ENCODE measurements around the gene DHX30. TPM values are rescaled to one million over a fixed set of nuclear protein-coding genes. Genes with fewer than 3 reads are reported as not detected.

The DHX30 gene
- total and polyA plus RNA-seq, 9 of the 15 experiments (the other 6 are each of a cell fraction or from before 2014, with no cell fraction given), result 12.3 to 158 (median 79.0) TPM

DNA sequence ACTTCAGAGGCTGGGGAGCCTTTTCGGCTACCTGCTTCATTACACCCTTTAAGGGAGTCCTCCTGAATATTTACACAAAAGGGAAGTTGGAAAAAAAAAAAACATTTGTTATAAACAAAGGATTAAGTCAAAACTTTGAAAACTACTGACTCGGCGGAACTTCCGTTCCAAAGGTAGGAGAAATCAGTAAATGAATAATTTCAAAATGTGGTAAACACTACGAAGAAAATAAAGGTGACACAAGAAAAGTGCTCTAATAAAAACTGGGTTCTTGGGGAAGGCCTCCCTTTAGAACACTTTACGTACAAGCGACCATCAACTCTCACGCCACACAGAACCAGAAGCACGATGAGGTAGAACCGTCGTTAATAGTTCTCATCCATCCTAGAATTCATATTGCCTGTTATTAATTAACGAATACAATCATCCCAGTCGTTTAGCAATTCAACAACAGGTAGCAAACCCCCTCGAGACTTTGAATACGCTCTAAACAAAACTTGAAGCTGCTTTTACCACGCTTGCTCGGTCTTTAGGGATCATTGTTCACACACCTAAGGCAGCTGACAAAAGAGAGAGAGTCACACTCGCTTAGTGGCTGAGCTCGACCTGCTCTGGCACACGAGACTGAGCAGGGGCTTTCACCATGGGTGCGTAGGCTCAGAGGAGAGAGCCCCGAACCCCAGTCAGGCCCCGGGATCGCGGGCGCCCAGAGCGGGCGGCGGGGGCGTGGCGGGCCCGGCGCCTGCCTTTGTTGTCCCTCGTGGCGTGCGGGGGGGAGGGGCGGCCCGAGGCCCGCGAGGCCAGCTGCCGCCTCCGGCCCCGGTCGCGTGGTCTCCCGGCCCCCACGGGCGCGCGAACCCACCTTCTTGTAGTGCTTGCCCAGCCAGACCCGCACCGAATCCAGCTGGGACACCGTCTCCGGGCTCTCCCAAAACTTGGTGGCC is 21.9 kb upstream of the DHX30 start (continued):
- TF ChIP-seq DLX4 (CRISPR knock-in tag; IDR thresholded peaks at IDR 0.05) (no peak), ELF1 (tag; IDR thresholded peaks at IDR 0.05) (no peak), ARID3B (CRISPR knock-in tag; IDR thresholded peaks at IDR 0.05; ENCODE audit: borderline replicate concordance) (no peak), STAT6 (CRISPR knock-in tag; IDR thresholded peaks at IDR 0.05) (no peak), E2F5 (CRISPR knock-in tag; IDR thresholded peaks at IDR 0.05) (peak; percentile 7; the same call in 1 of the 2 replicates), ZNF277 (CRISPR knock-in tag; IDR thresholded peaks at IDR 0.05; ENCODE audit: borderline replicate concordance) (no peak), ZEB2 (IDR thresholded peaks at IDR 0.05) (no peak), ZNF232 (CRISPR knock-in tag; IDR thresholded peaks at IDR 0.05) (no peak), ZNF655 (CRISPR knock-in tag; IDR thresholded peaks at IDR 0.05) (no peak), GABPB2 (CRISPR knock-in tag; conservative IDR thresholded peaks at IDR 0.05) (no peak), FOXP4 (CRISPR knock-in tag; IDR thresholded peaks at IDR 0.05; ENCODE audit: borderline replicate concordance) (peak; percentile 83; the same call in 1 of the 2 replicates), HOXB6 (CRISPR knock-in tag; IDR thresholded peaks at IDR 0.05; ENCODE audit: borderline replicate concordance) (no peak)
- TF ChIP-seq, protein P1, sequence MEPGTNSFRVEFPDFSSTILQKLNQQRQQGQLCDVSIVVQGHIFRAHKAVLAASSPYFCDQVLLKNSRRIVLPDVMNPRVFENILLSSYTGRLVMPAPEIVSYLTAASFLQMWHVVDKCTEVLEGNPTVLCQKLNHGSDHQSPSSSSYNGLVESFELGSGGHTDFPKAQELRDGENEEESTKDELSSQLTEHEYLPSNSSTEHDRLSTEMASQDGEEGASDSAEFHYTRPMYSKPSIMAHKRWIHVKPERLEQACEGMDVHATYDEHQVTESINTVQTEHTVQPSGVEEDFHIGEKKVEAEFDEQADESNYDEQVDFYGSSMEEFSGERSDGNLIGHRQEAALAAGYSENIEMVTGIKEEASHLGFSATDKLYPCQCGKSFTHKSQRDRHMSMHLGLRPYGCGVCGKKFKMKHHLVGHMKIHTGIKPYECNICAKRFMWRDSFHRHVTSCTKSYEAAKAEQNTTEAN (CRISPR knock-in tag; IDR thresholded peaks at IDR 0.05), result 0 out of 2 replicates have a peak, but pooled peaks have one; percentile 82
